Psoas muscle (tissue), 8 donors: ENCODE measurements around the gene BMP10. TPM values are rescaled to one million over a fixed set of nuclear protein-coding genes. Genes with fewer than 3 reads are reported as not detected.

Experiments
- ATAC-seq, 4 donors: fragments of 200-7000 bp; cut with Tn5 transposase; one replicate each; pipeline ENCODE4 v1.9.1; 2020; ENCODE audit warnings: moderate library complexity in 3 of 4, mild to moderate bottlenecking in 2 of 4
- DNase-seq, 2 donors: peaks; one replicate each; pipeline ENCODE4 v3.0.0-alpha.2; 2020
- H3K27ac ChIP-seq: fragments of 200-600 bp; one replicate; pipeline ENCODE4 v1.8.0; 2022
- H3K27me3 ChIP-seq, 3 donors: fragments of 200-600 bp in 1 of 3; one replicate each; pipeline versions ENCODE4 v1.6.1 to v1.8.0; 2013 to 2022; ENCODE audit warnings: low read length in 2 of 3, mild to moderate bottlenecking in 2 of 3, moderate library complexity in 1 of 3; ENCODE audit not compliant: insufficient read depth in 3 of 3
- H3K36me3 ChIP-seq, 2 donors: fragments of 200-600 bp in 1 of 2; one replicate each; pipeline versions ENCODE4 v1.6.1 to v1.8.0; 2013 to 2022; ENCODE audit warnings: low read depth in 1 of 2, mild to moderate bottlenecking in 1 of 2, moderate library complexity in 1 of 2; ENCODE audit not compliant: insufficient read depth in 1 of 2
- H3K4me1 ChIP-seq: fragments of 200-600 bp; one replicate; pipeline ENCODE4 v1.8.0; 2022
- H3K4me3 ChIP-seq: fragments of 200-600 bp; one replicate; pipeline ENCODE4 v1.8.0; 2022; ENCODE audit warnings: mild to moderate bottlenecking
- H3K9me3 ChIP-seq: fragments of 200-600 bp; one replicate; pipeline ENCODE4 v1.8.0; 2022
- CTCF ChIP-seq: fragments of 200-600 bp; IDR thresholded peaks from one replicate; pipeline ENCODE4 v1.8.0; 2022; ENCODE audit warnings: antibody characterized with exemption
- WGBS, 3 donors: extraction: QIAGEN DNeasy Blood & Tissue Kit; methylation state at CpG; one replicate each; pipeline versions ENCODE4 v1.1.6 to v1.1.7; 2013; 5-methylcytosine and 5-hydroxymethylcytosine counted together
- intact Hi-C, 2 donors: fragments of 100-400 bp; cut with DNase I; formaldehyde crosslinking; loops; one replicate each; pipeline versions ENCODE4 v1.11.0 to v1.14.2; 2022
- polyA plus RNA-seq, 3 donors: library from polyadenylated mRNA; stranded (reverse); fragments of 200-250 nt; gene quantifications; one replicate each; pipeline ENCODE4 v1.2.3, GENCODE V29; 2013
- total RNA-seq, 4 donors: library from RNA; stranded (reverse); fragmentation: NEBNext Ultra II Directional in 2 of 4; extraction: Animal tissue kit (Norgen Biotek cat#: 25700) in 2 of 4; gene quantifications; one replicate each; pipeline versions ENCODE4 v1.2.1 to v1.2.4, GENCODE V29; 2021 to 2023
- donor health status: healthy with polysubstance abuse.
- donor health status: DM: no; HTN: no; CAD: no; lungs with moderate emphysema.
- donor health status: Bipolar disorder and iron deficiency.
- donor health status: healthy.
- donor health status: DM: yes; HTN: yes; CAD: no.
- donor health status: DM: no; HTN: no; CAD: no.
- donor health status: DM: no; HTN: no; CAD: no.
- donor health status: DM: yes; HTN: yes; CAD: no.

The BMP10 gene
- total and polyA plus RNA-seq, 7 donors = 0.17 to 0.27 TPM; not detected in 5

GRCh38 chr2:68853035-68853434, 18.2 kb downstream of the BMP10 start:
- no peaks in the 10 kb centered on the region for H3K36me3 ChIP-seq
- no peak for TF ChIP-seq CTCF
- 39 to 63% (median 46%) methylated on average over 2 of the region's 2 CpGs for WGBS, 3 donors
- no peak overlapping the region for H3K4me3 ChIP-seq
- no peak for ATAC-seq
- no peaks in the 10 kb centered on the region for H3K4me1 ChIP-seq
- H3K9me3 ChIP-seq = no peaks in the 10 kb centered on the region
- no peak for DNase-seq
- H3K27ac ChIP-seq = no peak overlapping the region
- peaks cover 0 to 3% (median 0%) of the 10 kb centered on the region in 3 donors for H3K27me3 ChIP-seq
- intact Hi-C loops = no loop called here

GRCh38 chr2:68850524-68850923, 20.7 kb downstream of the BMP10 start:
- no peak for TF ChIP-seq CTCF
- ATAC-seq = no peak
- intact Hi-C loops = no loop called here
- no peak overlapping the region for H3K27ac ChIP-seq
- DNase-seq = no peak
- peaks cover 0 to 7% (median 0%) of the 10 kb centered on the region in 3 donors for H3K27me3 ChIP-seq
- 71 to 74% (median 74%) methylated on average over 3 of the region's 3 CpGs for WGBS, 3 donors
- no peaks in the 10 kb centered on the region for H3K4me1 ChIP-seq
- no peak overlapping the region for H3K4me3 ChIP-seq
- H3K9me3 ChIP-seq = no peaks in the 10 kb centered on the region
- no peaks in the 10 kb centered on the region for H3K36me3 ChIP-seq

- no peak for ATAC-seq
- Histone ChIP-seq H3K27ac (no peak overlapping the region), H3K9me3 (no peaks in the 10 kb centered on the region), H3K4me3 (no peak overlapping the region), H3K36me3 (no peaks in the 10 kb centered on the region), H3K4me1 (no peaks in the 10 kb centered on the region), H3K27me3 (peaks cover 0 to 7% (median 0%) of the 10 kb centered on the region in 3 donors)
- TF ChIP-seq CTCF = no peak
- intact Hi-C loops = no loop called here
- DNase-seq = no peak
- WGBS, 3 donors = 64 to 82% (median 74%) methylated on average over 4 of the region's 4 CpGs
Observed at GRCh38 chr2:68849579-68850030, 21.6 kb downstream of the BMP10 start.

- no peaks in the 10 kb centered on the region for H3K4me1 ChIP-seq
- H3K27me3 ChIP-seq = peaks cover 0 to 7% (median 0%) of the 10 kb centered on the region in 3 donors
- no peak for ATAC-seq
Observed at GRCh38 chr2:68847751-68848150, 23.4 kb downstream of the BMP10 start.

More at GRCh38 chr2:68847751-68848150, 23.4 kb downstream of the BMP10 start:
- H3K9me3 ChIP-seq = no peaks in the 10 kb centered on the region
- H3K27ac ChIP-seq = no peak overlapping the region
- no peak overlapping the region for H3K4me3 ChIP-seq
- no peak for TF ChIP-seq CTCF
- DNase-seq = no peak
- H3K36me3 ChIP-seq = no peaks in the 10 kb centered on the region
- intact Hi-C loops = no loop called here
